Neural cell (in vitro differentiated cells): ENCODE results near the gene BCKDK. TPM values are rescaled to one million over a fixed set of nuclear protein-coding genes. Genes with fewer than 3 reads are reported as not detected.
"Not testable (repeated sequence)": the region's sequence is repeated elsewhere in the genome, so short reads cannot be mapped to it uniquely, and the experiment has no call there.

ENCODE experiments used
- H2AFZ ChIP-seq: fragments of 200-600, 300-800 bp; sonication (generic), shearing (Covaris generic); 2 replicates; pipeline ENCODE4 v1.6.0; 2014; ENCODE audit warnings: low read depth, mild to moderate bottlenecking, antibody characterized with exemption, low read length, moderate library complexity
- H3F3A ChIP-seq: fragments of 200-600 bp; shearing (Covaris generic); 2 replicates; pipeline ENCODE4 v1.6.1; 2016; ENCODE audit warnings: mild to moderate bottlenecking, moderate library complexity, mixed read lengths, antibody characterized with exemption, low read length; ENCODE audit not compliant: insufficient read depth, poor library complexity, severe bottlenecking
- H3K27ac ChIP-seq: fragments of 200-600, 300-800 bp; sonication (generic), shearing (Covaris generic); 2 replicates; pipeline ENCODE4 v1.5.1; 2014; ENCODE audit warnings: mild to moderate bottlenecking, low read length, moderate library complexity
- H3K27me3 ChIP-seq: fragments of 300-800, 200-600 bp; sonication (generic), shearing (Covaris generic); 2 replicates; pipeline ENCODE4 v1.6.0; 2014; ENCODE audit warnings: mild to moderate bottlenecking, low read depth, low read length, moderate library complexity; ENCODE audit not compliant: insufficient read depth
- H3K36me3 ChIP-seq: fragments of 300-800, 200-600 bp; sonication (generic), shearing (Covaris generic); 2 replicates; pipeline ENCODE4 v1.5.1; 2014; ENCODE audit warnings: mild to moderate bottlenecking, antibody characterized with exemption, low read length, moderate library complexity; ENCODE audit not compliant: insufficient read depth
- H3K4me2 ChIP-seq: fragments of 300-800, 200-600 bp; sonication (generic), shearing (Covaris generic); 2 replicates; pipeline ENCODE4 v1.6.0; 2014; ENCODE audit warnings: mild to moderate bottlenecking, low read length
- H3K4me3 ChIP-seq: fragments of 300-800, 200-600 bp; sonication (generic), shearing (Covaris generic); 2 replicates; pipeline ENCODE4 v1.5.1; 2014; ENCODE audit warnings: mild to moderate bottlenecking, low read length, moderate library complexity
- H3K79me2 ChIP-seq: fragments of 200-600 bp; shearing (Covaris generic); replicated peaks from 2 replicates; pipeline ENCODE4 v1.6.0; 2014; ENCODE audit warnings: mild to moderate bottlenecking, low read length, moderate library complexity; ENCODE audit not compliant: insufficient read depth
- H3K9ac ChIP-seq: fragments of 300-800, 200-600 bp; sonication (generic), shearing (Covaris generic); 2 replicates; pipeline ENCODE4 v1.6.1; 2016; ENCODE audit warnings: mild to moderate bottlenecking, low read length, mixed read lengths
- H3K9me2 ChIP-seq: fragments of 200-600 bp; shearing (Covaris generic); 2 replicates; pipeline ENCODE4 v1.6.1; 2016; ENCODE audit warnings: mild to moderate bottlenecking, low read length, mixed read lengths; ENCODE audit not compliant: insufficient read depth
- H3K9me3 ChIP-seq: fragments of 200-600, 300-800 bp; sonication (generic), shearing (Covaris generic); 2 replicates; pipeline ENCODE4 v1.6.1; 2016; ENCODE audit warnings: mild to moderate bottlenecking, mixed run types, low read length, moderate library complexity, mixed read lengths
- H4K20me1 ChIP-seq: fragments of 200-600 bp; shearing (Covaris generic); 2 replicates; pipeline ENCODE4 v1.6.1; 2016; ENCODE audit warnings: mild to moderate bottlenecking, mixed run types; ENCODE audit not compliant: insufficient read depth
- EP300 ChIP-seq: fragments of 450-650 bp; conservative IDR thresholded peaks from 2 replicates; pipeline ENCODE4 v1.6.1; 2014; ENCODE audit warnings: antibody characterized with exemption, mild to moderate bottlenecking, moderate library complexity; ENCODE audit not compliant: poor library complexity, severe bottlenecking
- EZH2 ChIP-seq: fragments of 200-600, 300-800 bp; shearing (Covaris generic), sonication (generic); IDR thresholded peaks from 2 replicates; pipeline ENCODE4 v1.6.1; 2014; ENCODE audit warnings: antibody characterized with exemption, low read length, borderline replicate concordance, mild to moderate bottlenecking; ENCODE audit not compliant: insufficient read depth, poor library complexity, severe bottlenecking
- MXI1 ChIP-seq: fragments of 450-650 bp; conservative IDR thresholded peaks from 2 replicates; pipeline ENCODE4 v1.6.1; 2014; ENCODE audit warnings: antibody characterized with exemption, mild to moderate bottlenecking; ENCODE audit not compliant: poor library complexity, severe bottlenecking
- POLR2AphosphoS5 ChIP-seq: IDR thresholded peaks from 2 replicates; pipeline ENCODE4 v1.6.1; 2012
- RAD21 ChIP-seq: fragments of 450-650 bp; conservative IDR thresholded peaks from 2 replicates; pipeline ENCODE4 v1.6.1; 2014; ENCODE audit warnings: antibody characterized with exemption, mild to moderate bottlenecking, moderate library complexity
- SMC3 ChIP-seq: fragments of 450-650 bp; conservative IDR thresholded peaks from 2 replicates; pipeline ENCODE4 v1.6.1; 2014; ENCODE audit warnings: antibody characterized with exemption, mild to moderate bottlenecking, moderate library complexity; ENCODE audit not compliant: poor library complexity
- TAF1 ChIP-seq: IDR thresholded peaks from 2 replicates; pipeline ENCODE4 v1.6.1; 2012; ENCODE audit warnings: low read depth
- polyA plus RNA-seq: library from polyadenylated mRNA; depleted of rRNA; stranded (reverse); fragments of >200 nt; gene quantifications from 2 replicates; pipeline ENCODE4 v1.2.3, GENCODE V29; 2014
- TF ChIP-seq, protein P1 (sequence below): IDR thresholded peaks from 2 replicates; pipeline ENCODE4 v1.6.1; 2012; ENCODE audit warnings: borderline replicate concordance
- TF ChIP-seq, protein P2 (sequence below): fragments of 450-650 bp; IDR thresholded peaks from 2 replicates; pipeline ENCODE4 v1.5.1; 2014; ENCODE audit warnings: antibody characterized with exemption, mild to moderate bottlenecking, moderate library complexity; ENCODE audit not compliant: poor library complexity, severe bottlenecking

The BCKDK gene
- polyA plus RNA-seq, 1 donor from 2014 or later = 26.8 TPM

DNA sequence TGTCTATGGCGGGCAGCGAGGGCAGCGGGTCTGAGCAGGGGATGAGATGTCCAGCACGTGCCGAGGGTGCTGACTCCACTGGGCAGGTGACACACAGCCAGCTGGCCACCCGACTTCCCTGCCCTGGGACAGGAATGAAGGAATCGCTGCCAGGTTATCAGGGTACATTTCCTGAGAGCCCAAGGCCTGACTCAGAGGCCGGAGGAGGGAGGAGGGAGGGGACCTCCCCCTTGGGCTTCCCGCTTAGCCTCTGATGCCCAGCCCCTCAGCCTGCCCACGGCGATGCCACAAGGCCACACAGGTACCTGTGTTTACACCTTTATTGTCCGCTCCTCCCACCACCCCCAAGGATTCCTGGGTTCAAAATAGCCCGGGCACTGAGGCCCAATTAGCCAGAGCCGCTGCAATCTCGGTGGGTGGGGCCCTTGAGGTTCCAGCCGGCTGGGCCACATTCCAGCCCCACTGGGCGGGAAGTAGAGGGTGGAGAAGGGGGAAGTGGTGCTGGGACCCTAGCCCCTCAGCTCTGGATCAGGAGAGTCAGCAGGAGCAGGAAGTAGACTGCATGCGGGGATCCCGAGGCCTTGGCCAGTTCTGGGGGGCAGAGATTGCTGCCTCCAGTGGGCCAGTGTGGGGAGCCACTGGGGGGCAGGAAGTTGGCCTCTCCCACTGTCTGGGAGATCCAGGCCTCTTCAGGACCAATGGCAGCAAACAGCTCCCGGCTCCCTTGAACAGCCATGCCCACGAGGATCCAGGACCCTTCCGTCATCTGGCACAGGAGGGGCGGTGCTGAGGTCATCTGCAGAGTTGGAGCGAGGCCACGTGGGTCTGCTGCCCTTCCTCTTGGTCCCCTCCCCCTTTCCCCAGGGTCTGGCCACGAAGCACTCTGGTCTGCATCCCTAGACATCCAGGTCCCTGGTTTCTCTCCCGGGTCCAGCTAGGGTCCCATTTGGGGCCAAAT lies 30.7 kb downstream of the BCKDK start:
- Histone ChIP-seq H3K9me3 (no peaks in the 10 kb centered on the region), H3K36me3 (no peaks in the 10 kb centered on the region), H3K27ac (no peak overlapping the region), H3K27me3 (no peaks in the 10 kb centered on the region), H3K4me3 (no peak overlapping the region), H3K4me2 (no peak overlapping the region), H3F3A (no peaks in the 10 kb centered on the region), H4K20me1 (no peaks in the 10 kb centered on the region), H3K9ac (no peak overlapping the region), H3K79me2 (no peaks in the 10 kb centered on the region), H3K9me2 (no peaks in the 10 kb centered on the region), H2AFZ (no peak overlapping the region)
- TF ChIP-seq EZH2 (no peak), SMC3 (no peak), RAD21 (no peak), POLR2AphosphoS5 (no peak), MXI1 (no peak), TAF1 (no peak), EP300 (no peak)
- TF ChIP-seq, protein P1, sequence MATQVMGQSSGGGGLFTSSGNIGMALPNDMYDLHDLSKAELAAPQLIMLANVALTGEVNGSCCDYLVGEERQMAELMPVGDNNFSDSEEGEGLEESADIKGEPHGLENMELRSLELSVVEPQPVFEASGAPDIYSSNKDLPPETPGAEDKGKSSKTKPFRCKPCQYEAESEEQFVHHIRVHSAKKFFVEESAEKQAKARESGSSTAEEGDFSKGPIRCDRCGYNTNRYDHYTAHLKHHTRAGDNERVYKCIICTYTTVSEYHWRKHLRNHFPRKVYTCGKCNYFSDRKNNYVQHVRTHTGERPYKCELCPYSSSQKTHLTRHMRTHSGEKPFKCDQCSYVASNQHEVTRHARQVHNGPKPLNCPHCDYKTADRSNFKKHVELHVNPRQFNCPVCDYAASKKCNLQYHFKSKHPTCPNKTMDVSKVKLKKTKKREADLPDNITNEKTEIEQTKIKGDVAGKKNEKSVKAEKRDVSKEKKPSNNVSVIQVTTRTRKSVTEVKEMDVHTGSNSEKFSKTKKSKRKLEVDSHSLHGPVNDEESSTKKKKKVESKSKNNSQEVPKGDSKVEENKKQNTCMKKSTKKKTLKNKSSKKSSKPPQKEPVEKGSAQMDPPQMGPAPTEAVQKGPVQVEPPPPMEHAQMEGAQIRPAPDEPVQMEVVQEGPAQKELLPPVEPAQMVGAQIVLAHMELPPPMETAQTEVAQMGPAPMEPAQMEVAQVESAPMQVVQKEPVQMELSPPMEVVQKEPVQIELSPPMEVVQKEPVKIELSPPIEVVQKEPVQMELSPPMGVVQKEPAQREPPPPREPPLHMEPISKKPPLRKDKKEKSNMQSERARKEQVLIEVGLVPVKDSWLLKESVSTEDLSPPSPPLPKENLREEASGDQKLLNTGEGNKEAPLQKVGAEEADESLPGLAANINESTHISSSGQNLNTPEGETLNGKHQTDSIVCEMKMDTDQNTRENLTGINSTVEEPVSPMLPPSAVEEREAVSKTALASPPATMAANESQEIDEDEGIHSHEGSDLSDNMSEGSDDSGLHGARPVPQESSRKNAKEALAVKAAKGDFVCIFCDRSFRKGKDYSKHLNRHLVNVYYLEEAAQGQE = no peak
- TF ChIP-seq, protein P2, sequence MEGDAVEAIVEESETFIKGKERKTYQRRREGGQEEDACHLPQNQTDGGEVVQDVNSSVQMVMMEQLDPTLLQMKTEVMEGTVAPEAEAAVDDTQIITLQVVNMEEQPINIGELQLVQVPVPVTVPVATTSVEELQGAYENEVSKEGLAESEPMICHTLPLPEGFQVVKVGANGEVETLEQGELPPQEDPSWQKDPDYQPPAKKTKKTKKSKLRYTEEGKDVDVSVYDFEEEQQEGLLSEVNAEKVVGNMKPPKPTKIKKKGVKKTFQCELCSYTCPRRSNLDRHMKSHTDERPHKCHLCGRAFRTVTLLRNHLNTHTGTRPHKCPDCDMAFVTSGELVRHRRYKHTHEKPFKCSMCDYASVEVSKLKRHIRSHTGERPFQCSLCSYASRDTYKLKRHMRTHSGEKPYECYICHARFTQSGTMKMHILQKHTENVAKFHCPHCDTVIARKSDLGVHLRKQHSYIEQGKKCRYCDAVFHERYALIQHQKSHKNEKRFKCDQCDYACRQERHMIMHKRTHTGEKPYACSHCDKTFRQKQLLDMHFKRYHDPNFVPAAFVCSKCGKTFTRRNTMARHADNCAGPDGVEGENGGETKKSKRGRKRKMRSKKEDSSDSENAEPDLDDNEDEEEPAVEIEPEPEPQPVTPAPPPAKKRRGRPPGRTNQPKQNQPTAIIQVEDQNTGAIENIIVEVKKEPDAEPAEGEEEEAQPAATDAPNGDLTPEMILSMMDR = no peak

DNA sequence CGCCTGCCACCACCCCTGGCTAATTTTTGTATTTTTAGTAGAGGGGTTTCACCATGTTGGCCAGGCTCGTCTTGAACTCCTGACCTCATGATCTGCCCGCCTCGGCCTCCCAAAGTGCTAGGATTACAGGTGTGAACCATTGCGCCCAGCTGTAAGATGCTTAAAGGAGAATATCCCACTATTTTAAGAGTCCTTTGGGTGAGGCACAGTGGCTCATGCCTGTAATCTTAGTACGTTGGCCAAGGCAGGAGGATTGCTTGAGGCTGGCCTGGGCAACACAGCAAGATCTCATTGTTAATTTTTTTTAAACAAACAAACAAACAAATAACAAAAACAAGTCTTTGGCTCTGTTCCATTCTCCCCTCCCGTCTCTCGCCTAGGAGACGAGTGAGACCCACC lies 32.9 kb downstream of the BCKDK start:
- not testable (repeated sequence) for H4K20me1 ChIP-seq, H3K36me3 ChIP-seq, H3K27me3 ChIP-seq, H3K27ac ChIP-seq, H3K79me2 ChIP-seq, H3K9me3 ChIP-seq, H3K4me3 ChIP-seq, H3K9ac ChIP-seq, H3K9me2 ChIP-seq, H2AFZ ChIP-seq, H3F3A ChIP-seq, H3K4me2 ChIP-seq
